ENCODE data around the gene DTWD1. TPM values are rescaled to one million over a fixed set of nuclear protein-coding genes. Genes with fewer than 3 reads are reported as not detected.

Gene DTWD1
- total and polyA plus RNA-seq, 2 of the 13 experiments (the other 11 are each of a cell fraction or from before 2014, with no cell fraction given), result 12.7 to 18.3 TPM

- TF ChIP-seq KAT8 (CRISPR knock-in tag; IDR thresholded peaks at IDR 0.05), result no peak
- TF ChIP-seq HOXA9 (CRISPR knock-in tag; IDR thresholded peaks at IDR 0.05; ENCODE audit: borderline replicate concordance), result no peak
- TF ChIP-seq ZNF558 (CRISPR knock-in tag; IDR thresholded peaks at IDR 0.05; ENCODE audit: borderline replicate concordance), result no peak
- TF ChIP-seq ZNF841 (CRISPR knock-in tag; IDR thresholded peaks at IDR 0.05; ENCODE audit: borderline replicate concordance), result no peak
- TF ChIP-seq, protein P1, sequence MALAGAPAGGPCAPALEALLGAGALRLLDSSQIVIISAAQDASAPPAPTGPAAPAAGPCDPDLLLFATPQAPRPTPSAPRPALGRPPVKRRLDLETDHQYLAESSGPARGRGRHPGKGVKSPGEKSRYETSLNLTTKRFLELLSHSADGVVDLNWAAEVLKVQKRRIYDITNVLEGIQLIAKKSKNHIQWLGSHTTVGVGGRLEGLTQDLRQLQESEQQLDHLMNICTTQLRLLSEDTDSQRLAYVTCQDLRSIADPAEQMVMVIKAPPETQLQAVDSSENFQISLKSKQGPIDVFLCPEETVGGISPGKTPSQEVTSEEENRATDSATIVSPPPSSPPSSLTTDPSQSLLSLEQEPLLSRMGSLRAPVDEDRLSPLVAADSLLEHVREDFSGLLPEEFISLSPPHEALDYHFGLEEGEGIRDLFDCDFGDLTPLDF (CRISPR knock-in tag; IDR thresholded peaks at IDR 0.05), result no peak
- no peak for TF ChIP-seq RNF2 (conservative IDR thresholded peaks at IDR 0.05; ENCODE audit: low read depth)
- TF ChIP-seq MIER3 (CRISPR knock-in tag; IDR thresholded peaks at IDR 0.05; ENCODE audit: borderline replicate concordance), result no peak
Observed at GRCh38 chr15:49646891-49647290, 26.0 kb downstream of the DTWD1 start (continued).

- H3K27me3 ChIP-seq (ENCODE audit: control insufficient read depth in 1 of 2, insufficient read depth in 2 of 2, low read length in 2 of 2), result no peaks in the 10 kb centered on the region
- H3K36me3 ChIP-seq (replicated peaks in 1 of 2; ENCODE audit: control insufficient read depth in 1 of 2, insufficient read depth in 2 of 2, low read length in 2 of 2), result no peaks in the 10 kb centered on the region
- H3K9me3 ChIP-seq (ENCODE audit: low read length), result peaks cover 15% of the 10 kb centered on the region
- CTCF ChIA-PET (ENCODE audit: low intra/inter-chr PET ratio, low total read pairs), result no interaction called here
- TF ChIP-seq CREB1 (IDR thresholded peaks at IDR 0.05), result peak; percentile 17; the same call in 1 of the 2 replicates
- no peak for TF ChIP-seq CREB1 (CRISPR knock-in tag; IDR thresholded peaks at IDR 0.05)
- no peak for TF ChIP-seq ZBTB25 (CRISPR knock-in tag; IDR thresholded peaks at IDR 0.05)
- TF ChIP-seq ATF7 (IDR thresholded peaks at IDR 0.05), result peak; percentile 81
- TF ChIP-seq ATF7 (CRISPR knock-in tag; IDR thresholded peaks at IDR 0.05), result no peak
- intact Hi-C loops (cut with micrococcal nuclease; ENCODE audit: unreplicated experiment), result no loop called here
- no peaks in the 10 kb centered on the region for H3K4me1 ChIP-seq (ENCODE audit: insufficient read depth, low read length)
- BruUV-seq (replicated peaks), result no TSS peak
- DNase-seq (ENCODE audit: low spot score) (no peak), ATAC-seq (no peak), FAIRE-seq (no peak)
- 87% methylated on average over 1 of the region's 1 CpG for WGBS (ENCODE audit: low lambda C conversion rate)
- no peaks in the 10 kb centered on the region for H4K20me1 ChIP-seq (ENCODE audit: insufficient read depth, low read length)
- H3K27ac ChIP-seq (ENCODE audit: extremely low read length, insufficient read depth, low read length), result no peak overlapping the region
- in situ Hi-C loops (cut with HindIII; ENCODE audit: extremely low pct_ligation_motif_present, low pct_unique_long_range_greater_than_20kb), result no loop called here
- no peaks in the 10 kb centered on the region for H3K79me2 ChIP-seq (ENCODE audit: insufficient read depth, low read length)
- H2AFZ ChIP-seq (ENCODE audit: low read length), result no peak overlapping the region
- no peak overlapping the region for H3K4me2 ChIP-seq (ENCODE audit: low read depth, low read length)
- POLR2A ChIA-PET, result no interaction called here
- H3K9ac ChIP-seq (ENCODE audit: insufficient read depth, low read depth, low read length), result no peak overlapping the region
- no peak overlapping the region for H3K4me3 ChIP-seq (replicated peaks in 1 of 3; ENCODE audit: insufficient read depth in 1 of 3, low read depth in 2 of 3, low read length in 3 of 3)
Observed at GRCh38 chr15:49649987-49650386, 29.1 kb downstream of the DTWD1 start.

All from HepG2 (cell line).